Heart right ventricle (tissue), 16 donors: ENCODE data around the gene GTF3C2. TPM values are rescaled to one million over a fixed set of nuclear protein-coding genes. Genes with fewer than 3 reads are reported as not detected.

Source experiments
- ATAC-seq, 8 donors: fragments of 200-7000 bp; cut with Tn5 transposase; one replicate each; pipeline ENCODE4 v1.9.1; 2020; ENCODE audit warnings: mild to moderate bottlenecking in 8 of 8, moderate library complexity in 8 of 8, moderate number of reproducible peaks in 1 of 8
- DNase-seq, 2 donors: peaks; one replicate each; pipeline ENCODE4 v3.0.0-alpha.2; 2020
- H3K27ac ChIP-seq, 10 donors: fragments of 200-600 bp; sonication (generic) in 2 of 10; one replicate each; pipeline versions ENCODE4 v1.5.0 to v1.8.0; 2020 to 2022; ENCODE audit warnings: mild to moderate bottlenecking in 3 of 10
- H3K27me3 ChIP-seq, 7 donors: fragments of 200-600 bp; one replicate each; pipeline ENCODE4 v1.8.0; 2021 to 2022; ENCODE audit warnings: mild to moderate bottlenecking in 2 of 7
- H3K36me3 ChIP-seq, 9 donors: fragments of 200-600 bp; sonication (generic) in 1 of 9; one replicate each; pipeline versions ENCODE4 v1.5.0 to v1.8.0; 2020 to 2022; ENCODE audit warnings: mild to moderate bottlenecking in 2 of 9
- H3K4me1 ChIP-seq, 9 donors: fragments of 200-600 bp; sonication (generic) in 1 of 9; one replicate each; pipeline versions ENCODE4 v1.5.0 to v1.8.0; 2020 to 2022; ENCODE audit warnings: mild to moderate bottlenecking in 4 of 9
- H3K4me3 ChIP-seq, 10 donors: fragments of 200-600 bp; sonication (generic) in 2 of 10; one replicate each; pipeline versions ENCODE4 v1.5.0 to v1.8.0; 2020 to 2022; ENCODE audit warnings: mild to moderate bottlenecking in 7 of 10, moderate library complexity in 2 of 10
- H3K9me3 ChIP-seq, 11 donors: fragments of 200-600 bp in 10 of 11; sonication (generic) in 2 of 11; one replicate each; pipeline versions ENCODE4 v1.5.0 to v1.8.0; 2013 to 2022; ENCODE audit warnings: mild to moderate bottlenecking in 2 of 11, control low read depth in 1 of 11, moderate library complexity in 1 of 11
- WGBS, 2 donors: extraction: QIAGEN DNeasy Blood & Tissue Kit; methylation state at CpG; one replicate each; pipeline ENCODE4 v1.1.7; 2013; ENCODE audit warnings: inconsistent platforms in 1 of 2; 5-methylcytosine and 5-hydroxymethylcytosine counted together
- intact Hi-C, 10 donors: fragments of 100-400 bp; cut with DNase I; formaldehyde crosslinking; loops; one replicate each; pipeline versions ENCODE4 v1.11.1 to v1.14.2; 2022
- polyA plus RNA-seq, 2 donors: library from polyadenylated mRNA; stranded (reverse); fragments of 200-250 nt; gene quantifications; one replicate each; pipeline ENCODE4 v1.2.3, GENCODE V29; 2013
- total RNA-seq, 10 donors: library from RNA; stranded (reverse); fragmentation: NEBNext Ultra II Directional in 3 of 10; extraction: Animal tissue kit (Norgen Biotek cat#: 25700) in 3 of 10; gene quantifications; one replicate each; pipeline versions ENCODE4 v1.2.1 to v1.2.4, GENCODE V29; 2021 to 2023
- TF ChIP-seq, protein P1 (sequence below), 9 donors: fragments of 200-600 bp; sonication (generic) in 2 of 9; IDR thresholded peaks; one replicate each; pipeline versions ENCODE4 v1.5.0 to v1.8.0; 2021 to 2022; ENCODE audit warnings: antibody characterized with exemption in 9 of 9, mild to moderate bottlenecking in 5 of 9, moderate library complexity in 1 of 9
- donor health status: Arrhythmogenic right ventricular cardiomyopathy.
- donor health status: ischemic (EF 13 %, LVEDD 7.1; RV severe dilation, severe dysfunction).
- donor health status: healthy with polysubstance abuse.
- donor health status: DM: no; HTN: yes; CAD: no.
- donor health status: DM: no; HTN: no; CAD: no.
- donor health status: ischemic (EF 25% LVEDD 6.9; RV normal size, moderate dysfunction).
- donor health status: ischemic (EF 25% LVEDD 5.7; RV mildly dilated, moderate dysfunction).
- donor health status: healthy.
- donor health status: DM: yes; HTN: yes; CAD: no.
- donor health status: Ischemic cardiomyopathy.
- donor health status: ischemic (EF 35%, LVEDD 5.7; RV mildly dilated, moderate dysfunction).
- donor health status: nonischemic (EF 11% LVEDD 7.7; RV severe dilation, severe dysfunction).
- donor health status: DM: yes; HTN: yes; CAD: no.
- donor health status: PGD.
- donor health status: ischemic (EF 29% LVEDD 5.4; RV normal size, mild dysfunction).
- donor health status: nonischemic (EF 23%, LVEDD 6.1; RV moderate dilation, normal function).

The GTF3C2 gene
- total and polyA plus RNA-seq, 12 donors = 17.6 to 30.3 (median 23.6) TPM

- ATAC-seq = peak in 1 of 8 donors; percentile 15
Measured at GRCh38 chr2:27378809-27379290, 22.3 kb upstream of the GTF3C2 start.

GRCh38 chr2:27378096-27378808, 21.7 kb upstream of the GTF3C2 start:
- peaks cover 0 to 79% (median 53%) of the 10 kb centered on the region in 9 donors for H3K36me3 ChIP-seq
- WGBS, 2 donors = 82 to 83% methylated on average over 29 of the region's 29 CpGs
- TF ChIP-seq, protein P1, sequence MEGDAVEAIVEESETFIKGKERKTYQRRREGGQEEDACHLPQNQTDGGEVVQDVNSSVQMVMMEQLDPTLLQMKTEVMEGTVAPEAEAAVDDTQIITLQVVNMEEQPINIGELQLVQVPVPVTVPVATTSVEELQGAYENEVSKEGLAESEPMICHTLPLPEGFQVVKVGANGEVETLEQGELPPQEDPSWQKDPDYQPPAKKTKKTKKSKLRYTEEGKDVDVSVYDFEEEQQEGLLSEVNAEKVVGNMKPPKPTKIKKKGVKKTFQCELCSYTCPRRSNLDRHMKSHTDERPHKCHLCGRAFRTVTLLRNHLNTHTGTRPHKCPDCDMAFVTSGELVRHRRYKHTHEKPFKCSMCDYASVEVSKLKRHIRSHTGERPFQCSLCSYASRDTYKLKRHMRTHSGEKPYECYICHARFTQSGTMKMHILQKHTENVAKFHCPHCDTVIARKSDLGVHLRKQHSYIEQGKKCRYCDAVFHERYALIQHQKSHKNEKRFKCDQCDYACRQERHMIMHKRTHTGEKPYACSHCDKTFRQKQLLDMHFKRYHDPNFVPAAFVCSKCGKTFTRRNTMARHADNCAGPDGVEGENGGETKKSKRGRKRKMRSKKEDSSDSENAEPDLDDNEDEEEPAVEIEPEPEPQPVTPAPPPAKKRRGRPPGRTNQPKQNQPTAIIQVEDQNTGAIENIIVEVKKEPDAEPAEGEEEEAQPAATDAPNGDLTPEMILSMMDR (IDR thresholded peaks at IDR 0.05) = peak in 5 of 9 donors; percentile 14 to 29 (median 23)
- H3K27ac ChIP-seq = peak overlapping the region in 1 of 10 donors; percentile 26
- no peaks in the 10 kb centered on the region for H3K9me3 ChIP-seq
- intact Hi-C loops = loop anchor here in 1 of 10 donors (10.0 kb wide), 1 partner anchor 603 kb away; no protein-coding TSS in a partner anchor
- DNase-seq (no peak), ATAC-seq (peak in 2 of 8 donors; percentile 0 to 1)
- H3K27me3 ChIP-seq = no peaks in the 10 kb centered on the region
- no peak overlapping the region for H3K4me3 ChIP-seq
- peaks cover 5 to 33% (median 17%) of the 10 kb centered on the region in 9 donors for H3K4me1 ChIP-seq

More at GRCh38 chr2:27378809-27379290, 22.3 kb upstream of the GTF3C2 start:
- H3K4me1 ChIP-seq = peaks cover 5 to 33% (median 17%) of the 10 kb centered on the region in 9 donors
- H3K9me3 ChIP-seq = no peaks in the 10 kb centered on the region
- H3K27ac ChIP-seq = peak overlapping the region in 1 of 10 donors; percentile 81
- DNase-seq = no peak
- peaks cover 0 to 79% (median 52%) of the 10 kb centered on the region in 9 donors for H3K36me3 ChIP-seq
- H3K4me3 ChIP-seq = peak overlapping the region in 1 of 10 donors; percentile 70
- H3K27me3 ChIP-seq = no peaks in the 10 kb centered on the region
- intact Hi-C loops = loop anchor here in 1 of 10 donors (10.0 kb wide), 1 partner anchor 604 kb away; no protein-coding TSS in a partner anchor
- TF ChIP-seq, protein P1 (IDR thresholded peaks at IDR 0.05) = no peak
- WGBS, 2 donors = 74 to 85% methylated on average over 8 to 9 of the region's 9 CpGs

DNA sequence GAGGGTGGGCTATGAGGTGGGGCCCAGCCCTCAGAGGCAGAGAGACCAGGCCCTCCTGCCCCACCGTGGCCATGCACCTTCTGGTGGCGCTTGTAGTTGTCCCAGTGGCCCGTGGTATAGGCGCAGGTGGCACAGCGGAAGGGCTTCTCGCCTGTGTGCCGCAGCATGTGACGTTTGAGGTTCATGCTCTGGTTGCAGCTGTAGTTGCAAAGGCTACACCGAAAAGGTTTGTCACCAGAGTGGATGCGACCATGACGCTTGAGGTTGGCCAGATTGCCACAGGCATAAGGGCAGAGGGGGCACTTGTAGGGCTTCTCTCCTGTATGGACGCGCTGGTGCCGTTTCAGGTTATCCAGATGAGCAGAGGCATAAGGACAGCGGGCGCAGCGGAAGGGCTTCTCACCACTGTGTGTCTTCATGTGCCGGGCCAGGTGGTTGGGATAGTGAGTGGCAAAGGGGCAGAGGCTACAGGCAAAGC, 21.1 kb upstream of the GTF3C2 start:
- intact Hi-C loops = loop anchor here in 1 of 10 donors (10.0 kb wide), 1 partner anchor 603 kb away; no protein-coding TSS in a partner anchor
- WGBS, 2 donors = 87 to 89% methylated on average over 18 of the region's 18 CpGs
- no peak overlapping the region for H3K27ac ChIP-seq
- no peaks in the 10 kb centered on the region for H3K27me3 ChIP-seq
- no peak overlapping the region for H3K4me3 ChIP-seq
- ATAC-seq = no peak
- H3K9me3 ChIP-seq = no peaks in the 10 kb centered on the region
- peaks cover 0 to 79% (median 55%) of the 10 kb centered on the region in 9 donors for H3K36me3 ChIP-seq
- H3K4me1 ChIP-seq = peaks cover 5 to 39% (median 19%) of the 10 kb centered on the region in 9 donors
- TF ChIP-seq, protein P1 (IDR thresholded peaks at IDR 0.05) = no peak
- DNase-seq = no peak

DNA sequence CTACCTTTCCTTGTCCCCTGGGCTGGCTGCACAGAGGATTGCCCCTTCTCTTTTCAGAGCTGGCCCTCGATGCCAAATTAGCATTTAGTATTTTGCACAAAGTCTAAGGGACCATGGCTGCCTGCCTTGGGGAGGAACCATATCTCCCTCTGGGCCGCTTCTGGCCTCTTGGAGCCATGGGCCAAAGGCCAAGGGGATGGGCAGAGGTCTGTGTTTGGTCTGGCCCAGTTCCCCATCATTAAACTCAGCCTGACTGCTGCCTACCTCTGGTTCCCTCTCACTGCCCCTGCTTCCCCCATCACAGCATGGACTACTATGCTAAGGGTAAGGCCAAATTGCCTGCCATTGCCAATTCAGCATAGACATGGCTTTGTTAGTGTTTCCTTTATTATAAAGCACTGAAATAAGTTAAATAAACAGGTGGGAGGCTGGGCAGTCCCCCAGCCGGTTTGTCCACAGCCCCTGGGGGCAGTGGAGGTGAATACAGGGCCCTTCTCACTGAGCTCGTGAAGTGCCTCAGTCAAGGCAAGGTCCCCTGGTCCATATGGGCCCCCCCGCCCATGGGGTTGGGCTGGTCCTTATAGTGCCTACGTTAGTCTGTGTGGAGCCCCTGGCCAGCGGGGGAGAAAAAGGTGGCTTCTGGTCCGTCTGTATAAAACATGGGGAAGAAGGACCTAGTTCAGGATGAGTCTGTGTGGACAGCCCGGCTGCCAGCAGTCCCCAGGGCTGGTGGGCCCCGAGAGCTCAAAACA, 20.5 kb upstream of the GTF3C2 start:
- ATAC-seq (no peak), DNase-seq (no peak)
- H3K4me3 ChIP-seq = no peak overlapping the region
- no peak overlapping the region for H3K27ac ChIP-seq
- H3K36me3 ChIP-seq = peaks cover 0 to 79% (median 54%) of the 10 kb centered on the region in 9 donors
- intact Hi-C loops = loop anchor here in 1 of 10 donors (10.0 kb wide), 1 partner anchor 602 kb away; no protein-coding TSS in a partner anchor
- TF ChIP-seq, protein P1 (IDR thresholded peaks at IDR 0.05) = no peak
- no peaks in the 10 kb centered on the region for H3K9me3 ChIP-seq
- WGBS, 2 donors = 65 to 72% methylated on average over 10 of the region's 10 CpGs
- H3K27me3 ChIP-seq = no peaks in the 10 kb centered on the region
- H3K4me1 ChIP-seq = peaks cover 5 to 45% (median 25%) of the 10 kb centered on the region in 9 donors
